HG02970 (cell line): ENCODE results near the gene RNF145.
"Not testable (repeated sequence)": the region's sequence is repeated elsewhere in the genome, so short reads cannot be mapped to it uniquely, and the experiment has no call there.

Source experiments
- ATAC-seq: cut with Tn5 transposase; IDR thresholded peaks from one replicate; pipeline ENCODE4 v1.9.1; 2021; ENCODE audit warnings: mild to moderate bottlenecking, moderate library complexity, moderate number of reproducible peaks; ENCODE audit not compliant: unreplicated experiment, low FRiP score

The RNF145 gene

GRCh38 chr5:159163027-159163700 is 46.2 kb downstream of the RNF145 start:
- no peak for ATAC-seq

GRCh38 chr5:159161361-159162214 is 47.8 kb downstream of the RNF145 start:
- no peak for ATAC-seq

GRCh38 chr5:159158553-159159091 is 50.7 kb downstream of the RNF145 start:
- ATAC-seq = not testable (repeated sequence)

- no peak for ATAC-seq
These were observed 51.8 kb downstream of the RNF145 start for GRCh38 chr5:159157552-159157951.

- ATAC-seq = no peak
These were observed 52.7 kb downstream of the RNF145 start for GRCh38 chr5:159156426-159157238.

GRCh38 chr5:159155960-159156359 is 53.4 kb downstream of the RNF145 start:
- ATAC-seq = no peak

- no peak for ATAC-seq
These were observed 56.5 kb downstream of the RNF145 start for GRCh38 chr5:159152876-159153275.

GRCh38 chr5:159149085-159149484 is 60.3 kb downstream of the RNF145 start:
- no peak for ATAC-seq

GRCh38 chr5:159147976-159148375 is 61.4 kb downstream of the RNF145 start:
- ATAC-seq = no peak

GRCh38 chr5:159146839-159147238 is 62.5 kb downstream of the RNF145 start:
- ATAC-seq = no peak

GRCh38 chr5:159145160-159145559 is 64.2 kb downstream of the RNF145 start:
- not testable (repeated sequence) for ATAC-seq

- ATAC-seq = no peak
These were observed 69.6 kb downstream of the RNF145 start for GRCh38 chr5:159139802-159140201.

GRCh38 chr5:159135896-159136531 is 73.3 kb downstream of the RNF145 start:
- ATAC-seq = no peak

- ATAC-seq = no peak
These were observed 76.2 kb downstream of the RNF145 start for GRCh38 chr5:159133041-159133741.

GRCh38 chr5:159132429-159133040 is 76.8 kb downstream of the RNF145 start:
- ATAC-seq = no peak

- ATAC-seq = no peak
These were observed 77.4 kb downstream of the RNF145 start for GRCh38 chr5:159131951-159132350.

GRCh38 chr5:159130871-159131270 is 78.5 kb downstream of the RNF145 start:
- no peak for ATAC-seq

- no peak for ATAC-seq
These were observed 81.2 kb downstream of the RNF145 start for GRCh38 chr5:159128070-159128541.

- ATAC-seq = no peak
These were observed 85.7 kb downstream of the RNF145 start for GRCh38 chr5:159123700-159124099.
